Liver (tissue), 3 donors: ENCODE results near the gene GMPR2.

Experiments used
- EGR1 ChIP-seq, 2 donors: IDR thresholded peaks; 2 replicates each; pipeline ENCODE4 v1.6.1; 2016 to 2018; ENCODE audit warnings: antibody characterized with exemption in 2 of 2, low read depth in 2 of 2
- FOXA1 ChIP-seq: IDR thresholded peaks from 2 replicates; pipeline ENCODE4 v1.6.1; 2016; ENCODE audit warnings: antibody characterized with exemption
- GABPA ChIP-seq, 2 donors: IDR thresholded peaks in 1 of 2; conservative IDR thresholded peaks in 1 of 2; 2 replicates each; pipeline ENCODE4 v1.6.1; 2016; ENCODE audit warnings: antibody characterized with exemption in 2 of 2, mild to moderate bottlenecking in 1 of 2, moderate library complexity in 1 of 2
- JUND ChIP-seq, 2 donors: IDR thresholded peaks; 2 replicates each; pipeline ENCODE4 v1.6.1; 2016; ENCODE audit warnings: antibody characterized with exemption in 2 of 2
- RAD21 ChIP-seq, 2 donors: IDR thresholded peaks; 2 replicates each; pipeline ENCODE4 v1.6.1; 2016; ENCODE audit warnings: antibody characterized with exemption in 2 of 2, mild to moderate bottlenecking in 2 of 2
- SP1 ChIP-seq: IDR thresholded peaks from 2 replicates; pipeline ENCODE4 v1.6.1; 2018; ENCODE audit warnings: antibody characterized with exemption, mild to moderate bottlenecking
- YY1 ChIP-seq: IDR thresholded peaks from 2 replicates; pipeline ENCODE4 v1.6.1; 2016; ENCODE audit warnings: antibody characterized with exemption, mild to moderate bottlenecking
- TF ChIP-seq, protein P1 (sequence below): IDR thresholded peaks from 2 replicates; pipeline ENCODE4 v1.6.1; 2016; ENCODE audit warnings: antibody characterized with exemption
- TF ChIP-seq, protein P2 (sequence below): fragments of 150-350 bp; IDR thresholded peaks from 2 replicates; pipeline ENCODE4 v1.5.1; 2017; ENCODE audit warnings: improper control_type of control experiment, low read depth, low read length; ENCODE audit not compliant: missing input control
- TF ChIP-seq, protein P3 (sequence below): IDR thresholded peaks from 2 replicates; pipeline ENCODE4 v1.6.1; 2016; ENCODE audit warnings: antibody characterized with exemption, mild to moderate bottlenecking
- TF ChIP-seq, protein P4 (sequence below): IDR thresholded peaks from 2 replicates; pipeline ENCODE4 v1.6.1; 2016; ENCODE audit warnings: antibody characterized with exemption
- donor health status: healthy.
- donor health status: healthy.

DNA sequence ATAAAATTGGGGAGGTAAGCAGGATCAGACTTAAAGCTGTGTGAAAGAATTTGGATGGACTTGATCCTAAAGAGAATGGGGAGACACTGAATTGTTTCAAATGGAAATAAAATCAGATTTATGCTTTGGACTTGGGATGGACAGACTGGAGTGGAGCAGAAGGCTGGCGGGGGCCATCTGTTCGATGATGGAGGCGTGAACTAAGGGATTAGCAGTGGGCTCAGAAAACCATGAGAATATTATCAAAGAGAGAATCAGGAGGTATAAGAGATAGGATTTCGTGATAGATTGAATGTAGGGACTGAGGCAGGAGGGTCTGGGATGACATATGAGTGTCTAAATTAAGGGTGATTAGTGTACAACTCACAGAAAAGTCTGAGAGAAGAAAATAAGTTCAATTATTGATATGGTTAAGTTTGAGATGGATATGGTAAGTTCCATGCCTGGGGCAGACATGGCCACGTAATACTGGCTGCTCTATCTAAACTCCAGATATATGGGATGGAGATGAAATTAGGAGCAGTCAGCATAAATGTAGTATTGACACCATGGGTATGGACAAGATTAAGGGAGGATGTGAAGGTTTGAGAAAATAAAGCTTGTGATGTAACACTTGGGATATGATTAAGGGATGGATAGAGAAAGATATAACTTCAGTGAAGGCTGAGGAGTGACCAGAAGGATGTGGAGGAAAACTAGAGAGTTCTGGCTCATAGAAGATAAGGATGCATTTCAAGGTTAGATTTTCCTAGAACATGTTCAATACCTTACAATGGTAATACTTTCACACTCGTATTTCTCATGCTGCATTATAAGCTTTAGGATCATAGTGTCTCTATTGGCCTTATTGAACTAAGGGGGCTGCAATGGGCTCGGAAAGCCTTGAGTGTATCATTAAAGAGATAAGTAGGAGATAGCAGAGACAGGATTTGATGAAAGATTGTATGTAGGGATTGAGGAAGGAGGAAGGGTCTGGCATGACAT, 28.3 kb upstream of the GMPR2 start:
- TF ChIP-seq, protein P1, sequence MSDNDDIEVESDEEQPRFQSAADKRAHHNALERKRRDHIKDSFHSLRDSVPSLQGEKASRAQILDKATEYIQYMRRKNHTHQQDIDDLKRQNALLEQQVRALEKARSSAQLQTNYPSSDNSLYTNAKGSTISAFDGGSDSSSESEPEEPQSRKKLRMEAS: no peak
- TF ChIP-seq, protein P2, sequence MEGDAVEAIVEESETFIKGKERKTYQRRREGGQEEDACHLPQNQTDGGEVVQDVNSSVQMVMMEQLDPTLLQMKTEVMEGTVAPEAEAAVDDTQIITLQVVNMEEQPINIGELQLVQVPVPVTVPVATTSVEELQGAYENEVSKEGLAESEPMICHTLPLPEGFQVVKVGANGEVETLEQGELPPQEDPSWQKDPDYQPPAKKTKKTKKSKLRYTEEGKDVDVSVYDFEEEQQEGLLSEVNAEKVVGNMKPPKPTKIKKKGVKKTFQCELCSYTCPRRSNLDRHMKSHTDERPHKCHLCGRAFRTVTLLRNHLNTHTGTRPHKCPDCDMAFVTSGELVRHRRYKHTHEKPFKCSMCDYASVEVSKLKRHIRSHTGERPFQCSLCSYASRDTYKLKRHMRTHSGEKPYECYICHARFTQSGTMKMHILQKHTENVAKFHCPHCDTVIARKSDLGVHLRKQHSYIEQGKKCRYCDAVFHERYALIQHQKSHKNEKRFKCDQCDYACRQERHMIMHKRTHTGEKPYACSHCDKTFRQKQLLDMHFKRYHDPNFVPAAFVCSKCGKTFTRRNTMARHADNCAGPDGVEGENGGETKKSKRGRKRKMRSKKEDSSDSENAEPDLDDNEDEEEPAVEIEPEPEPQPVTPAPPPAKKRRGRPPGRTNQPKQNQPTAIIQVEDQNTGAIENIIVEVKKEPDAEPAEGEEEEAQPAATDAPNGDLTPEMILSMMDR: no peak
- TF ChIP-seq JUND (IDR thresholded peaks at IDR 0.05) (no peak), RAD21 (IDR thresholded peaks at IDR 0.05) (no peak), EGR1 (IDR thresholded peaks at IDR 0.05; ENCODE audit: low read depth in 2 of 2) (no peak), FOXA1 (no peak), GABPA (IDR thresholded peaks at IDR 0.05 in 1 of 2, conservative IDR thresholded peaks at IDR 0.05 in 1 of 2) (no peak), YY1 (no peak), SP1 (no peak)
- TF ChIP-seq, protein P3, sequence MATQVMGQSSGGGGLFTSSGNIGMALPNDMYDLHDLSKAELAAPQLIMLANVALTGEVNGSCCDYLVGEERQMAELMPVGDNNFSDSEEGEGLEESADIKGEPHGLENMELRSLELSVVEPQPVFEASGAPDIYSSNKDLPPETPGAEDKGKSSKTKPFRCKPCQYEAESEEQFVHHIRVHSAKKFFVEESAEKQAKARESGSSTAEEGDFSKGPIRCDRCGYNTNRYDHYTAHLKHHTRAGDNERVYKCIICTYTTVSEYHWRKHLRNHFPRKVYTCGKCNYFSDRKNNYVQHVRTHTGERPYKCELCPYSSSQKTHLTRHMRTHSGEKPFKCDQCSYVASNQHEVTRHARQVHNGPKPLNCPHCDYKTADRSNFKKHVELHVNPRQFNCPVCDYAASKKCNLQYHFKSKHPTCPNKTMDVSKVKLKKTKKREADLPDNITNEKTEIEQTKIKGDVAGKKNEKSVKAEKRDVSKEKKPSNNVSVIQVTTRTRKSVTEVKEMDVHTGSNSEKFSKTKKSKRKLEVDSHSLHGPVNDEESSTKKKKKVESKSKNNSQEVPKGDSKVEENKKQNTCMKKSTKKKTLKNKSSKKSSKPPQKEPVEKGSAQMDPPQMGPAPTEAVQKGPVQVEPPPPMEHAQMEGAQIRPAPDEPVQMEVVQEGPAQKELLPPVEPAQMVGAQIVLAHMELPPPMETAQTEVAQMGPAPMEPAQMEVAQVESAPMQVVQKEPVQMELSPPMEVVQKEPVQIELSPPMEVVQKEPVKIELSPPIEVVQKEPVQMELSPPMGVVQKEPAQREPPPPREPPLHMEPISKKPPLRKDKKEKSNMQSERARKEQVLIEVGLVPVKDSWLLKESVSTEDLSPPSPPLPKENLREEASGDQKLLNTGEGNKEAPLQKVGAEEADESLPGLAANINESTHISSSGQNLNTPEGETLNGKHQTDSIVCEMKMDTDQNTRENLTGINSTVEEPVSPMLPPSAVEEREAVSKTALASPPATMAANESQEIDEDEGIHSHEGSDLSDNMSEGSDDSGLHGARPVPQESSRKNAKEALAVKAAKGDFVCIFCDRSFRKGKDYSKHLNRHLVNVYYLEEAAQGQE: no peak
- TF ChIP-seq, protein P4, sequence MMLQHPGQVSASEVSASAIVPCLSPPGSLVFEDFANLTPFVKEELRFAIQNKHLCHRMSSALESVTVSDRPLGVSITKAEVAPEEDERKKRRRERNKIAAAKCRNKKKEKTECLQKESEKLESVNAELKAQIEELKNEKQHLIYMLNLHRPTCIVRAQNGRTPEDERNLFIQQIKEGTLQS: no peak
